HG02759 (cell line): Measurements from ENCODE around the gene COL4A1.

Experiments
- ATAC-seq: cut with Tn5 transposase; IDR thresholded peaks from one replicate; pipeline ENCODE4 v1.9.1; 2021; ENCODE audit warnings: mild to moderate bottlenecking, moderate library complexity; ENCODE audit not compliant: unreplicated experiment

COL4A1 gene

GRCh38 chr13:110244071-110244830, 62.7 kb downstream of the COL4A1 start:
- no peak for ATAC-seq

GRCh38 chr13:110242615-110243014, 64.3 kb downstream of the COL4A1 start:
- ATAC-seq = no peak

GRCh38 chr13:110240943-110241342, 66.0 kb downstream of the COL4A1 start:
- ATAC-seq = no peak

GRCh38 chr13:110240352-110240751, 66.6 kb downstream of the COL4A1 start:
- no peak for ATAC-seq

- ATAC-seq = no peak
Measured at GRCh38 chr13:110239280-110240125, 67.5 kb downstream of the COL4A1 start.

- no peak for ATAC-seq
Measured at GRCh38 chr13:110238818-110239195, 68.2 kb downstream of the COL4A1 start.

GRCh38 chr13:110237875-110238817, 68.8 kb downstream of the COL4A1 start:
- no peak for ATAC-seq

GRCh38 chr13:110236831-110237261, 70.1 kb downstream of the COL4A1 start:
- no peak for ATAC-seq

- ATAC-seq = no peak
Measured at GRCh38 chr13:110236431-110236830, 70.5 kb downstream of the COL4A1 start.

GRCh38 chr13:110234532-110234931, 72.4 kb downstream of the COL4A1 start:
- no peak for ATAC-seq

- ATAC-seq = no peak
Measured at GRCh38 chr13:110233951-110234280, 73.0 kb downstream of the COL4A1 start.

- no peak for ATAC-seq
Measured at GRCh38 chr13:110233181-110233950, 73.6 kb downstream of the COL4A1 start.

- ATAC-seq = no peak
Measured at GRCh38 chr13:110232756-110233155, 74.2 kb downstream of the COL4A1 start.

- no peak for ATAC-seq
Measured at GRCh38 chr13:110232142-110232541, 74.8 kb downstream of the COL4A1 start.

- no peak for ATAC-seq
Measured at GRCh38 chr13:110231348-110232047, 75.5 kb downstream of the COL4A1 start.

- ATAC-seq = no peak
Measured at GRCh38 chr13:110230661-110231347, 76.2 kb downstream of the COL4A1 start.

GRCh38 chr13:110229905-110230563, 76.9 kb downstream of the COL4A1 start:
- ATAC-seq = no peak
